Stimulated activated CD8-positive, alpha-beta memory T cell treated with anti-CD3 and anti-CD28 coated beads, Interleukin-12 subunit alpha, Interleukin-12 subunit beta, amount 100 ng/mL, for 4 hours (primary cell): ENCODE results near the gene ADORA2A.

Source experiments
- DNase-seq: peaks from one replicate; pipeline ENCODE4 v3.0.0-alpha.2; 2020; ENCODE audit warnings: low read depth

ADORA2A gene

DNA sequence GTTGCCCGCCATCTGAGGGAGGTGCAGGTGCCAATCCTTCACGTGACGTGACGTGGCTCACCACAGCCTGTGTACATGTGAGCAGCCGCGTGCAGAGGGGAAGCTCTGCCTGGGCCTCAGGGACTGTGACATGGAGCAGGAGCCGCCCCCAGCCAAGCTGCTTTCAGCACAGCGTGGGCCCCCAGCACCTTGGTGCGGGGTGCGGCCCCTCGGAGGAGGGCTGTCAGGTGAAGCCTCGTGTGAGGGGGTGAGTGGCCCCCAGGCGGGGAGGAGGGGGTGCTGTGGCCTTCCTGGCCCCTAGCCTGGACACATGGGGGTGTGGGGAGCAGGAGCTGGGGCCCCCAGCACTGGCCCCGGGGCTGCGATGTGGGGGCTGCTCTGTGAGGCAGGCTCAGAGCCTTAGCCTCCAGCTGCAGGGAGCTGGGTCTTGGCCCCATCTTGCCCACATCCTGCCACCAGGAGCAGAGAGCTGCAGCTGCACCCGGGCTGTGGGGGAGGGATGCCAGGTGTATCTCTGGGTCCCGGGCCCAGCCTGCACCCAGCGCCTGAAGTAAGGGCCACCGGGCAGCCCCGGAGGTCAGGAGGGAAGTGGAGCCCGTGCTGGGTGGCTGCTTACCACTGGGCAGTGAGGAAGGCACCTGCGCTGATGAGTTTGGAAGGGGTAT, at the start of gene ADORA2A:
Gene ADORA2A, plus strand, starts transcription at position 100 of the 665 bp plus-strand sequence. CDS start 5,806 bp downstream, outside the sequence.
- peak; percentile 74 for DNase-seq

GRCh38 chr22:24379536-24379935, 47.9 kb upstream of the ADORA2A start:
- no peak for DNase-seq

DNA sequence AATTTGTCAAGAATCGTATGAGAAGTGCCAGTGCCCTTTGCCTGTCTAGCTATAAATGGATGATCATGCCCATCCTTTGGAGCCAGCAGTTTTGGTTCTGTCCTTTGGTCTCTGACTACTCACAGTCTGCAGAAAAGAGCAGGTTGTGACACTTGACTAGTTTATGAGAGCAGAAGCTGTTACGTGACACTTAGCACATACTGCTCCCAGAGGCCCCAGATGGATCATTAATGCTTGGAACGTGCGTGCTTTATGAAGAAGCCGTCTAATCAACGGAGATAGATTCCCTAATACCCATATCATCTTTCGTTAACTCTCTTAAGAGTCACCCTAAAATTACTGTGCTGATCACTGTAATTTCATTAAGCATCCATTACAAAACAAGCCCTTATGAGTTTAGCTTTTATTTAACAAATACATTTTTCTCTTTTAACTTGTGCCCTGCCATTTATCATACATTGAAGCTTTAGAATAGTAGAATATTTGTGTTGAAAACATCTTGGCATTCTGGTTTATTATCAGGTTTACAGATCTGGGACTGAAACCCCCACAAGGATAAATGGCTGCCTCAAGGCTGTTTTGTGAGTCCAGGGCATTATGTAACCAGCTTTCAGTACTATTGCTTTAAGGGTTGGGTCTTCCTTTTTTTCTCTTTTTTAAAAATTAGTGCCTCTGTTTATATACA, 47.0 kb upstream of the ADORA2A start:
- DNase-seq = no peak

- DNase-seq = no peak
Measured at GRCh38 chr22:24380905-24381230, 46.5 kb upstream of the ADORA2A start.

- no peak for DNase-seq
Measured at GRCh38 chr22:24383061-24383460, 44.3 kb upstream of the ADORA2A start.

GRCh38 chr22:24384131-24384530, 43.3 kb upstream of the ADORA2A start:
- no peak for DNase-seq

GRCh38 chr22:24386937-24387471, 40.4 kb upstream of the ADORA2A start:
- no peak for DNase-seq

GRCh38 chr22:24389680-24390079, 37.7 kb upstream of the ADORA2A start:
- no peak for DNase-seq

GRCh38 chr22:24390156-24390555, 37.2 kb upstream of the ADORA2A start:
- no peak for DNase-seq

DNA sequence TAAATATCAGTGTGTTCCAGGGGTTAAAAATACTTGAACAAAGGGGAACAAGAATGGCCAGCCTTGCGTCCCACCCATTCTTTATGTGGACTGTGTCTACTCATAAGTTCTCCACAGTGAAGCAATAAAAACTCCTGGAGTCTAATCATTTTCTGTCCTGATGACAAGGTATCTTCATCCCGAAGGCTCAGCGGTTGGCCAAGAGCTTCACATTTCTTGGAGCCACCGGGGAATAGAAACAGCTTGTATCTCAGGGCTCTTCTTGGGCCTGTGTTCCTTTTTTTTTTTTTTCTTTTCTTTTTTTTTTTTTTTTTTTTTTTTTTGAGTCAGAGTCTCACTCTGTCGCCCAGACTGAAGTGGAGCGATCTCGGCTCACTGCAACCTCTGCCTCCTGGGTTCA, 36.8 kb upstream of the ADORA2A start:
- DNase-seq = no peak

DNA sequence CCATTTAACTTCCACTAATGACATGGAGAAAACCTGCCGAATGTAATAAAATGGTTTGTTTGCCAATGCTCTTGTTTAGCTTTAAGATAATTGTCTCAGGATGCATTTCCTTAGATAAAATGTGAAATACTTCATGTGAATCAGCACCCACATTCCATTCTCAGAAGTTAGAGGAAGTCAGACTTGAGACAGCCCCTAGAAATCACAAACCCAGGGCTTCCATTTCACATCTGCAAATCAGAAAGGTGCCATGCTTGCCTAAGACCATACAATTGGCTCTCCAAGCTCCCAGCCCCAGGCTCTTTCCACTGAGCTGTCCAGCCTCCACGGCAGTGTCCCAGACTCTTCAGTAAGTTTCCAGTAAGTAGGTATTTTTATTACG, 35.6 kb upstream of the ADORA2A start:
- DNase-seq = no peak

DNA sequence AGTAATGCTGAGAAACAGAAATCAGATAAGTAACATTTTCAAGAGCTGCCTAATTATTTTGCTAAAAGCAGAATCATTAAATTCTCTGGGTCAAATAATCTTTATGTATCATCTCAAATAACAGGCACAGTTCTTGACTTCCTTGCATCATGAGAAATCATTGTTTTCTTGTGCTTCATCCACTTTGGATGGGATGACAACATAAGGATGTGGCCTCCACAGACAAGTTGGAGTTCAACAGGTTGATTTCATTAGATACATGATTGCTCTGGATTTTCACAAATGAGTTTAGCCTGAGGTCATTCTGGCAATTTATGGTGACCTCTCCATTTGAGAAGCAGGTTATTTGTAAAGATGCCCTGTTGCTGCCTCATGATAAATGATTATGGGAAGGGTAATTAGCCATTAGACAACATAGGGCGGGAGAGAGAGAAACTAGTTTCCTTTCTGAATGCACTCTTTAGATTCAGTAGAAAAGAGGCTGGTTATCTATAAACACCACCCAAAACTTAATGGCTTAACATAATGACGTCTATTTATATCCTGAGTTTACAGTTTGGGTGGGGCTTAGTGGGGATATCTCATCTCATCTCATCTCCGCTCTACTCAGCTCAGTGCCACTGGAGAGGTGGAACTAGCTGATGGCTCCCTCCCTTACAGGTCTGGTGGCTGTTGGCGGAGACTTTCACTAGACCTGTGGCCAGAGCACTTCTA, 35.0 kb upstream of the ADORA2A start:
- no peak for DNase-seq

GRCh38 chr22:24393012-24393559, 34.3 kb upstream of the ADORA2A start:
- DNase-seq = no peak

DNA sequence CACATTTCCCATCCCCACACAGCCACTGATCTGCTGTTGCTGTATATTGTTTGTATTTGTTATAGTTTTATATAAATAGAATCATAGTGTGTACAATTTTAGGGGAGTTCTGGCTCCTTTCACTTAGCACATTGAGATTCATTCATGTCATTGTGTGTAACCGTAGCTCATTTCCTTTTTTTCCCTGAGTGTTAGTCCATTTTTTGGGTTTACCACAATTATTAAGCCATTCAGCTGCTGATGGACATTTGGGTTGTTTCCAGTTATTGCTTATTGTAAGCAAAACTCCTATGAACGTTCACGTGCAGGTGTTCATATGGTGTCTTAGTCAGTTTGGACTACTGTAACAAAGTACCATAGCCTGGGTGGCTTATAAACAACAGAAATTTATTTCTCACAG, 33.6 kb upstream of the ADORA2A start:
- DNase-seq = no peak

- DNase-seq = no peak
Measured at GRCh38 chr22:24394254-24394653, 33.1 kb upstream of the ADORA2A start.

DNA sequence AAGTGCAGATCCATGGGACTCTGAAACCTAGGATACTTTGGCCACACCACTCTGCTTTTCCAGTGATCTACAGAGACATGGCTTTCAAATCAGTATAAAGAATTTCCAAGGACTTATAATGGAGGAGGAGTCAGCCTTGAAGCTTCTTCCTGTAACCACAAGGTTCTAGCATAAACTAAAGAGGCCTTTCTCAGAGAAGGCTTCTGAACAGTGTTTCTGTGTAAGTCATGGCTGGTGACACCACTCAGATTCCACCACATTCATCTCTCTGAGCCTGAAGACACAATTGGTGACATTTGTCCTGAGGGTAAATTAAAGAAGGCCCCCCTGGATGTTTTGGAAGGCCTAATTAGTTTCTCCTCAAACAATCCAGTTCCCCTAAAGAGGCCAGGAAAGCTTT, 29.0 kb upstream of the ADORA2A start:
- DNase-seq = no peak

GRCh38 chr22:24400034-24400725, 27.2 kb upstream of the ADORA2A start:
- no peak for DNase-seq

DNA sequence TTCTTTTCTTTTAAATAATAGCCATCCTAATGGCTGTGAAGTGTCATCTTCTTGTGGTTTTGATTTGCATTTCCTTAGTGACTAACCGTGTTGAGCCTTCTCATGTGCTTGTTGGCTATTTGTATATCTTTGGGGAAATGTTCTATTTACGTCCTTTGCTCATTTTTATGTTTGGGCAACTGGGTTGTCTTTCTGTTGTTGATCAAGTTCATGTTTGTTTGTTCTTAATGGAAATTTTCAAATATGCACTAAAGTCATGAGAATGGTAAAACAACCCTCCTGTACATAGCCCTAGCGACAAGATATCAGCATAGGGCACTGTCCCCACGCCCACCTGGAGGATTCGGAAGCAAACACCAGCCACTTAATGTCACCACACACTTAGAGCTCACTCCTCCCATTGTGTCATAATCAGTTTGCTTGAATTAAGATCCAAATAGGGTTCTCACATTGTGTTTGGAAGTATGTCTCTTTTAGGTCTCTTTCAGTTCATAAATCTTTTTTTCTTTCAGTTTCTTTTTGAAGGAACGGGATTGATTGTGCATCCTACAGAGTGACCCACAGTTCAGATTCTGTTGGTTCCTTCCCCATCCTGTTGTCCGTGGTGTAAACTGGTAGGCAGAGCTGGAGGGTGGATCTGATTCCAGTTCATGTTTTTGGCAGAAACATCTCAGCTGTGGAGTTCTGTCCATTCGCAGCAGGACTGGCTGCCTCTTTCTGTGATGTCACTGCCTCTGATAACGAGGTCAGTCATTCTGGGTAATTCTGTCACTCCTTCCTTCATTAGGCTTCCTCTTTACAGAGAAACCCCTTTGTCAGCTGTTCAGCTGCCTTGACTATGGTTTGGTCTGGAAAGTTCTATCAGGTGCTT, 26.4 kb upstream of the ADORA2A start:
- no peak for DNase-seq

GRCh38 chr22:24401931-24402367, 25.4 kb upstream of the ADORA2A start:
- DNase-seq = no peak

- no peak for DNase-seq
Measured at GRCh38 chr22:24402460-24403192, 24.8 kb upstream of the ADORA2A start.
